Measurements from ENCODE around the gene HDC.

HDC gene, protein sequence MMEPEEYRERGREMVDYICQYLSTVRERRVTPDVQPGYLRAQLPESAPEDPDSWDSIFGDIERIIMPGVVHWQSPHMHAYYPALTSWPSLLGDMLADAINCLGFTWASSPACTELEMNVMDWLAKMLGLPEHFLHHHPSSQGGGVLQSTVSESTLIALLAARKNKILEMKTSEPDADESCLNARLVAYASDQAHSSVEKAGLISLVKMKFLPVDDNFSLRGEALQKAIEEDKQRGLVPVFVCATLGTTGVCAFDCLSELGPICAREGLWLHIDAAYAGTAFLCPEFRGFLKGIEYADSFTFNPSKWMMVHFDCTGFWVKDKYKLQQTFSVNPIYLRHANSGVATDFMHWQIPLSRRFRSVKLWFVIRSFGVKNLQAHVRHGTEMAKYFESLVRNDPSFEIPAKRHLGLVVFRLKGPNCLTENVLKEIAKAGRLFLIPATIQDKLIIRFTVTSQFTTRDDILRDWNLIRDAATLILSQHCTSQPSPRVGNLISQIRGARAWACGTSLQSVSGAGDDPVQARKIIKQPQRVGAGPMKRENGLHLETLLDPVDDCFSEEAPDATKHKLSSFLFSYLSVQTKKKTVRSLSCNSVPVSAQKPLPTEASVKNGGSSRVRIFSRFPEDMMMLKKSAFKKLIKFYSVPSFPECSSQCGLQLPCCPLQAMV

DNA sequence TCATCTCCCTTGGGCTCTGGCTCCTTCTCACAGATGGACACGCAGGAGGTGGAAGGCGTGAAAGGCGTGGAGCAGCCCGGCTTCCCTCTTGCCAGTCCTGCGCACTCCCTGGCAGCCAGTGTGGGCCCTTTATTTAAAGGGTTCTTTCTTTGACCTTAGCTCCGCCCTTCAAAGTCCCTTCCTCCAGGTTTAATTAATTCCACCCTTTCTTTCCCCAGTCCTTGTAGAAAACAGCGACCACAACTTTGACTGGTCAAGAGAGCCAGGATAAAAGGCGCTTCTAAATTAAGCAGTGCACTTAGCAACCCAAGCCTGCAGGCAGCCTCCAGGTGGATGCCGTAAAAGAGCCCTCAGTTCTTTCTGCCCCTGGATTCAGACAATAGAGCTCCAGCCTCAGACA is at the start of gene HDC:
TSS of gene HDC (minus strand) at position 107 of the 400 bp plus-strand sequence. CDS start at position 4, 103 bp downstream.
- no peak for DNase-seq (ENCODE audit: extremely low spot score)
- ChIA-PET CTCF (no interaction called here), POLR2A (no interaction called here)
- TF ChIP-seq ZNF384 (IDR thresholded peaks at IDR 0.05) = no peak
- TF ChIP-seq, protein P1, sequence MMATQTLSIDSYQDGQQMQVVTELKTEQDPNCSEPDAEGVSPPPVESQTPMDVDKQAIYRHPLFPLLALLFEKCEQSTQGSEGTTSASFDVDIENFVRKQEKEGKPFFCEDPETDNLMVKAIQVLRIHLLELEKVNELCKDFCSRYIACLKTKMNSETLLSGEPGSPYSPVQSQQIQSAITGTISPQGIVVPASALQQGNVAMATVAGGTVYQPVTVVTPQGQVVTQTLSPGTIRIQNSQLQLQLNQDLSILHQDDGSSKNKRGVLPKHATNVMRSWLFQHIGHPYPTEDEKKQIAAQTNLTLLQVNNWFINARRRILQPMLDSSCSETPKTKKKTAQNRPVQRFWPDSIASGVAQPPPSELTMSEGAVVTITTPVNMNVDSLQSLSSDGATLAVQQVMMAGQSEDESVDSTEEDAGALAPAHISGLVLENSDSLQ (IDR thresholded peaks at IDR 0.05) = no peak
- TF ChIP-seq L3MBTL2 (conservative IDR thresholded peaks at IDR 0.05) = no peak
- TF ChIP-seq FOXK2 (IDR thresholded peaks at IDR 0.05) = no peak
- TF ChIP-seq SUZ12 (IDR thresholded peaks at IDR 0.05) = no peak
- no peak for TF ChIP-seq ARNT (IDR thresholded peaks at IDR 0.05)
- TF ChIP-seq BHLHE40 (IDR thresholded peaks at IDR 0.05; ENCODE audit: borderline replicate concordance) = no peak
- TF ChIP-seq ELF4 (IDR thresholded peaks at IDR 0.05) = no peak
- no peak for TF ChIP-seq CTBP1 (IDR thresholded peaks at IDR 0.05; ENCODE audit: borderline replicate concordance)
- TF ChIP-seq HDGF (IDR thresholded peaks at IDR 0.05; ENCODE audit: borderline replicate concordance) = no peak
- no peak for TF ChIP-seq LEF1 (IDR thresholded peaks at IDR 0.05; ENCODE audit: borderline replicate concordance)
- no peak for TF ChIP-seq NFRKB (IDR thresholded peaks at IDR 0.05)
- TF ChIP-seq TARDBP (IDR thresholded peaks at IDR 0.05) = no peak
- no peak for TF ChIP-seq FOXA1 (IDR thresholded peaks at IDR 0.05)
- no peak for TF ChIP-seq FOXM1 (IDR thresholded peaks at IDR 0.05; ENCODE audit: borderline replicate concordance)
- no peak for TF ChIP-seq SP1 (IDR thresholded peaks at IDR 0.05)

DNA sequence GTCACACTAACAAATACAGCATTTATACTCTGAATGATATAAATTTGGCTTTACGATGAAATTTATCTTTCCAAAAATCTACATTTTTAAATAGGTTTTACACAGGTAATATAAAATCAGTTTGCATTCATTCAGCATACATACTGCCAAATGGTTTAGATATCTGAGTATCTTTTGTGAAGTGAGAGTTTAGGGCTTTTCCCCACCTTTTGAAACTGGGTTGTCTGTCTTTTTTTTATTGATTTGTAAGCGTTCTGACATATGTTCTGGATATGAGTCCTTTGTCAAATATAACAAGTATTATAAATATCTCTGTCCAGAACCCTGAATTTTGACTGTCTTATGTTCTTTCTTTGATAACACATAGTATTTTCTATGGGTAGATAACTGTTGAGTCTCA is 47.1 kb upstream of the HDC start:
- TF ChIP-seq FOXM1 (IDR thresholded peaks at IDR 0.05; ENCODE audit: borderline replicate concordance) (no peak), SP1 (IDR thresholded peaks at IDR 0.05) (no peak), HDGF (IDR thresholded peaks at IDR 0.05; ENCODE audit: borderline replicate concordance) (no peak)
- POLR2A ChIA-PET = no interaction called here
- CTCF ChIA-PET = no interaction called here
- no peak for DNase-seq (ENCODE audit: extremely low spot score)

DNA sequence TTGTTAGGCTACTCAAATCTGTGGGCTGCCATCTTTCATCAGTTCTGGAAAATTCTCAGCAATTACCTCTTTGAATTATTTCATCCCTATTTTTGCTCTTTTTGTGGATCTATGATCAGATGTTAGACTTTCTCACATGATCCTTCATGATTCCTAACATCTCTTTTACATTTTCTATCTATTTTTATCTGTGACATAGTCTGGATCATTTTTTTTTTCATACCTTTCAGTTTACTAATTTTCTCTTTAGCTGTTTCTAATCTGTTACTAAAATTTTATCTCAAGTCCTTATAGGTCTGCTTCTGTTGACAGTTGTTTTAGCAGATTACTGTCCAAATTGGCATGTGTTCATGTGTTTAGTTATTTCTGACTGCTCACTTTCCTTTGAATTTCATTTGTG is 42.3 kb upstream of the HDC start:
- POLR2A ChIA-PET = no interaction called here

DNA sequence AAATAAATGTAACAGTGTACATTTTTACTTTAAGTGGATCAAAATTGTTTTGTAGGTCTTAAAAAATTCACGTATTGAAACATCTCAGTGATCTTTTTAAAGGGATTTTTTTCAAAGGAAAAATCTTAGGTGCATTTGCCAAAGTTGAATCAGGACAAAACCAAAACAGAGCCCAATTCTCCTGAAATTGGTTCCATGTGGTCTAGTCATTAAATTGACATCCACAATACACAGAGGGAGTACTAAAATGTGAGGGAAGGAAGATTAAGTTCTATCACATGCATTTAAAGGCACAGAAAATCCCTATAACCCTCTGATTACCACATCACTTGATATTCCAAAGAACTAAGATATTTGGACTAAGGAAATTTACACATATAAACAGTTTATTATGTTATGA is 39.3 kb upstream of the HDC start:
- CTCF ChIA-PET = no interaction called here

More for the DNA sequence above, 42.3 kb upstream of the HDC start:
- CTCF ChIA-PET = no interaction called here
- DNase-seq (ENCODE audit: extremely low spot score) = no peak
- TF ChIP-seq, protein P1 (IDR thresholded peaks at IDR 0.05) = no peak
- TF ChIP-seq HDGF (IDR thresholded peaks at IDR 0.05; ENCODE audit: borderline replicate concordance) (no peak), LEF1 (IDR thresholded peaks at IDR 0.05; ENCODE audit: borderline replicate concordance) (no peak), TARDBP (IDR thresholded peaks at IDR 0.05) (no peak), NFRKB (IDR thresholded peaks at IDR 0.05) (no peak), CTBP1 (IDR thresholded peaks at IDR 0.05; ENCODE audit: borderline replicate concordance) (no peak), SUZ12 (IDR thresholded peaks at IDR 0.05) (no peak), L3MBTL2 (conservative IDR thresholded peaks at IDR 0.05) (no peak), ELF4 (IDR thresholded peaks at IDR 0.05) (no peak), SP1 (IDR thresholded peaks at IDR 0.05) (no peak), FOXA1 (IDR thresholded peaks at IDR 0.05) (no peak), BHLHE40 (IDR thresholded peaks at IDR 0.05; ENCODE audit: borderline replicate concordance) (no peak), ARNT (IDR thresholded peaks at IDR 0.05) (no peak), ZNF384 (IDR thresholded peaks at IDR 0.05) (no peak), FOXM1 (IDR thresholded peaks at IDR 0.05; ENCODE audit: borderline replicate concordance) (no peak)

DNA sequence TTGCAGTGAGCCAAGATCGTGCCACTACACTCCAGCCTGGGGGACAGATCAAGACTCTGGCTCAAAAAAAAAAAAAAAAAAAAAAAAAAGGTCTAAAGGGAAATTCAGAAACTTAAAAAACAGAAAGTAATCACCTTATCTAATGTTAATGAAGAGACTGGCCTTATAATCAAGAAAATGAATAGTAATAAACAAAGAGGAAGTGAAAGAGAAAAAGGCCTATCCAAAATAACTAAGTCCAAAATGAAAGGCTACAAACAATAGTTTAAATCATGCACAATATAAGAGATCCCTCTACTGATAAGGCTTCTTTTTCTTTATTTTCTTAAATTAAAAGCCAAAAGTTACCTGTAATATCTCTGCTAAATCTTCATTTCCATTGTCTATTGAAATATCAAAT is 37.1 kb upstream of the HDC start:
- POLR2A ChIA-PET = no interaction called here
- no peak for TF ChIP-seq ARNT (IDR thresholded peaks at IDR 0.05)
- TF ChIP-seq CTBP1 (IDR thresholded peaks at IDR 0.05; ENCODE audit: borderline replicate concordance) = no peak
- CTCF ChIA-PET = no interaction called here
- no peak for DNase-seq (ENCODE audit: extremely low spot score)

More for the DNA sequence above, 39.3 kb upstream of the HDC start:
- POLR2A ChIA-PET = no interaction called here
- TF ChIP-seq L3MBTL2 (conservative IDR thresholded peaks at IDR 0.05) (no peak), FOXK2 (IDR thresholded peaks at IDR 0.05) (no peak), LEF1 (IDR thresholded peaks at IDR 0.05; ENCODE audit: borderline replicate concordance) (no peak), ARNT (IDR thresholded peaks at IDR 0.05) (no peak), ELF4 (IDR thresholded peaks at IDR 0.05) (no peak), CTBP1 (IDR thresholded peaks at IDR 0.05; ENCODE audit: borderline replicate concordance) (no peak), SUZ12 (IDR thresholded peaks at IDR 0.05) (no peak), BHLHE40 (IDR thresholded peaks at IDR 0.05; ENCODE audit: borderline replicate concordance) (no peak), NFRKB (IDR thresholded peaks at IDR 0.05) (no peak)
- TF ChIP-seq, protein P1 (IDR thresholded peaks at IDR 0.05) = no peak
- no peak for DNase-seq (ENCODE audit: extremely low spot score)

DNA sequence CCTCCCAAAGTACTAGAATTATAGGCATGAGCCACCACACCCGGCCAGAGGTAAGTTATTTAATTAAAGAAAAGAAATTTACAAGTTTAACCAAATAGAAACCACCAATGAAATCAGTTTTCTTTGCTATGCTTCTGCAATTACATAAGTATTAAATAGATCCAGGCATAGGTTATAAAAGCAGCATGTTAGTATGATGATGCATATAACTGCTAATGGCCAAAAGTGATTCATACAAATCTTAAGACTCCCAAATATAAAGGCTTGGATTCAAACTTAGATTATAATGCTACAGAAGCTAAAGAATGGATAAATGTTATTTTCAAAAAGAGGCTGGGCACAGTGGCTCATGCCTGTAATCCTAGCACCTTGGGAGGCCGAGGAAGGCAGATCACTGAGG is 32.8 kb upstream of the HDC start:
- no peak for DNase-seq (ENCODE audit: extremely low spot score)
- TF ChIP-seq FOXM1 (IDR thresholded peaks at IDR 0.05; ENCODE audit: borderline replicate concordance) (no peak), HDGF (IDR thresholded peaks at IDR 0.05; ENCODE audit: borderline replicate concordance) (no peak), BHLHE40 (IDR thresholded peaks at IDR 0.05; ENCODE audit: borderline replicate concordance) (no peak), L3MBTL2 (conservative IDR thresholded peaks at IDR 0.05) (no peak), FOXK2 (IDR thresholded peaks at IDR 0.05) (no peak), NFRKB (IDR thresholded peaks at IDR 0.05) (no peak), FOXA1 (IDR thresholded peaks at IDR 0.05) (no peak), SP1 (IDR thresholded peaks at IDR 0.05) (no peak), ARNT (IDR thresholded peaks at IDR 0.05) (no peak), LEF1 (IDR thresholded peaks at IDR 0.05; ENCODE audit: borderline replicate concordance) (no peak), ZNF384 (IDR thresholded peaks at IDR 0.05) (no peak), TARDBP (IDR thresholded peaks at IDR 0.05) (no peak), CTBP1 (IDR thresholded peaks at IDR 0.05; ENCODE audit: borderline replicate concordance) (no peak), SUZ12 (IDR thresholded peaks at IDR 0.05) (no peak), ELF4 (IDR thresholded peaks at IDR 0.05) (no peak)
- TF ChIP-seq, protein P1 (IDR thresholded peaks at IDR 0.05) = no peak
- CTCF ChIA-PET = no interaction called here
- POLR2A ChIA-PET = no interaction called here
